Uterus (tissue), 2 donors: ENCODE measurements around the gene USP34.

Experiments used
- CTCF ChIP-seq, 4 experiments: fragments of 200-600 bp in 2 of 4; fragments of 450-650 bp in 2 of 4; sonication (generic) in 2 of 4; IDR thresholded peaks; one replicate each; pipeline ENCODE4 v1.5.1; 2016 to 2019; ENCODE audit warnings: antibody characterized with exemption in 4 of 4, mild to moderate bottlenecking in 2 of 4, moderate library complexity in 1 of 4
- POLR2A ChIP-seq, 2 donors: fragments of 450-650 bp; IDR thresholded peaks; one replicate each; pipeline ENCODE4 v1.6.1; 2016; ENCODE audit warnings: antibody characterized with exemption in 2 of 2, mild to moderate bottlenecking in 1 of 2, moderate library complexity in 1 of 2

DNA sequence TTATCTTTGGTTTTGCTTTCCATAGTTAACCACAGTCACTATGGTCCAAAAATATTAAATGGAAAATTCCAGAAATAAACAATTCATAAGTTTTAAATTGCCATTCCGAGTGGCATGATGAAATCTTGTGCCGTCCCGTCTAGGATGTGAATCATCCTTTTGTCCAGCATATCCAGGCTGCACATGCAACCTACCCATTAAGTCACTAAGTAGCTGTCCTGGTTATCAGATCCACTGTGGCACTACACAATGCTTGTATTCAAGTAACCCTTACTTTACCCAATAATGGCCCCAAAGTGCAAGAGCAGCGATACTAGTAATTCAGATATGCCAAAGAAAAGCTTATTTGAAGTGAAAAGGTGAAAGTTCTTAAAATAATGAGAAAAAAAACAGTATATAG is 10.7 kb downstream of the USP34 start:
- TF ChIP-seq CTCF (IDR thresholded peaks at IDR 0.05) (no peak), POLR2A (IDR thresholded peaks at IDR 0.05) (no peak)
